Psoas muscle (tissue), 8 donors: ENCODE results near the gene CGB2. TPM values are rescaled to one million over a fixed set of nuclear protein-coding genes. Genes with fewer than 3 reads are reported as not detected.
"Not testable (repeated sequence)": the region's sequence is repeated elsewhere in the genome, so short reads cannot be mapped to it uniquely, and the experiment has no call there.

Source experiments
- ATAC-seq, 4 donors: fragments of 200-7000 bp; cut with Tn5 transposase; one replicate each; pipeline ENCODE4 v1.9.1; 2020; ENCODE audit warnings: moderate library complexity in 3 of 4, mild to moderate bottlenecking in 2 of 4
- DNase-seq, 2 donors: peaks; one replicate each; pipeline ENCODE4 v3.0.0-alpha.2; 2020
- H3K27ac ChIP-seq: fragments of 200-600 bp; one replicate; pipeline ENCODE4 v1.8.0; 2022
- H3K27me3 ChIP-seq, 3 donors: fragments of 200-600 bp in 1 of 3; one replicate each; pipeline versions ENCODE4 v1.6.1 to v1.8.0; 2013 to 2022; ENCODE audit warnings: low read length in 2 of 3, mild to moderate bottlenecking in 2 of 3, moderate library complexity in 1 of 3; ENCODE audit not compliant: insufficient read depth in 3 of 3
- H3K36me3 ChIP-seq, 2 donors: fragments of 200-600 bp in 1 of 2; one replicate each; pipeline versions ENCODE4 v1.6.1 to v1.8.0; 2013 to 2022; ENCODE audit warnings: low read depth in 1 of 2, mild to moderate bottlenecking in 1 of 2, moderate library complexity in 1 of 2; ENCODE audit not compliant: insufficient read depth in 1 of 2
- H3K4me1 ChIP-seq: fragments of 200-600 bp; one replicate; pipeline ENCODE4 v1.8.0; 2022
- H3K4me3 ChIP-seq: fragments of 200-600 bp; one replicate; pipeline ENCODE4 v1.8.0; 2022; ENCODE audit warnings: mild to moderate bottlenecking
- H3K9me3 ChIP-seq: fragments of 200-600 bp; one replicate; pipeline ENCODE4 v1.8.0; 2022
- CTCF ChIP-seq: fragments of 200-600 bp; IDR thresholded peaks from one replicate; pipeline ENCODE4 v1.8.0; 2022; ENCODE audit warnings: antibody characterized with exemption
- WGBS, 3 donors: extraction: QIAGEN DNeasy Blood & Tissue Kit; methylation state at CpG; one replicate each; pipeline versions ENCODE4 v1.1.6 to v1.1.7; 2013; 5-methylcytosine and 5-hydroxymethylcytosine counted together
- intact Hi-C, 2 donors: fragments of 100-400 bp; cut with DNase I; formaldehyde crosslinking; loops; one replicate each; pipeline versions ENCODE4 v1.11.0 to v1.14.2; 2022
- polyA plus RNA-seq, 3 donors: library from polyadenylated mRNA; stranded (reverse); fragments of 200-250 nt; gene quantifications; one replicate each; pipeline ENCODE4 v1.2.3, GENCODE V29; 2013
- total RNA-seq, 4 donors: library from RNA; stranded (reverse); fragmentation: NEBNext Ultra II Directional in 2 of 4; extraction: Animal tissue kit (Norgen Biotek cat#: 25700) in 2 of 4; gene quantifications; one replicate each; pipeline versions ENCODE4 v1.2.1 to v1.2.4, GENCODE V29; 2021 to 2023
- donor health status: healthy with polysubstance abuse.
- donor health status: DM: no; HTN: no; CAD: no; lungs with moderate emphysema.
- donor health status: Bipolar disorder and iron deficiency.
- donor health status: healthy.
- donor health status: DM: yes; HTN: yes; CAD: no.
- donor health status: DM: no; HTN: no; CAD: no.
- donor health status: DM: no; HTN: no; CAD: no.
- donor health status: DM: yes; HTN: yes; CAD: no.

The CGB2 gene
- total and polyA plus RNA-seq, 7 donors = 0.10 TPM; not detected in 6

GRCh38 chr19:49020342-49020741 lies 11.3 kb upstream of the CGB2 start:
- Histone ChIP-seq H3K4me3 (no peak overlapping the region), H3K9me3 (no peaks in the 10 kb centered on the region), H3K36me3 (peaks cover 2 to 10% of the 10 kb centered on the region in 2 donors), H3K27me3 (no peaks in the 10 kb centered on the region), H3K27ac (no peak overlapping the region), H3K4me1 (peaks cover 7% of the 10 kb centered on the region)
- no peak for TF ChIP-seq CTCF
- intact Hi-C loops = no loop called here
- WGBS, 3 donors = 76 to 79% (median 78%) methylated on average over 11 of the region's 11 CpGs
- no peak for ATAC-seq
- no peak for DNase-seq

- Histone ChIP-seq H3K27ac (no peak overlapping the region), H3K36me3 (peaks cover 0 to 1% of the 10 kb centered on the region in 2 donors), H3K4me1 (peaks cover 7% of the 10 kb centered on the region), H3K4me3 (no peak overlapping the region), H3K9me3 (no peaks in the 10 kb centered on the region), H3K27me3 (no peaks in the 10 kb centered on the region)
- WGBS, 3 donors = 45 to 54% (median 50%) methylated on average over 16 of the region's 16 CpGs
- ATAC-seq = no peak
- no peak for DNase-seq
- intact Hi-C loops = no loop called here
- no peak for TF ChIP-seq CTCF
These were observed 10.5 kb upstream of the CGB2 start for GRCh38 chr19:49020931-49021895.

- Histone ChIP-seq H3K4me3 (no peak overlapping the region), H3K27me3 (no peaks in the 10 kb centered on the region), H3K36me3 (no peaks in the 10 kb centered on the region), H3K9me3 (no peaks in the 10 kb centered on the region), H3K4me1 (peaks cover 7% of the 10 kb centered on the region), H3K27ac (no peak overlapping the region)
- DNase-seq (no peak), ATAC-seq (no peak)
- no peak for TF ChIP-seq CTCF
- 89 to 91% (median 89%) methylated on average over 9 of the region's 9 CpGs for WGBS, 3 donors
- intact Hi-C loops = no loop called here
These were observed 9.6 kb upstream of the CGB2 start for GRCh38 chr19:49022116-49022515.

- WGBS, 3 donors = 54 to 73% (median 62%) methylated on average over 7 to 13 of the region's 15 CpGs
- H3K36me3 ChIP-seq, ATAC-seq, H3K4me3 ChIP-seq, intact Hi-C loops, H3K4me1 ChIP-seq, H3K27ac ChIP-seq, H3K9me3 ChIP-seq, H3K27me3 ChIP-seq, DNase-seq: not testable (repeated sequence)
These were observed 7.5 kb upstream of the CGB2 start, which contains the start of gene CGB3 for GRCh38 chr19:49024233-49024632. Gene CGB3 (minus strand): TSS chr19:49024333. CDS start chr19:49023971, 362 bp downstream.

- H3K4me3 ChIP-seq, ATAC-seq, DNase-seq, H3K27me3 ChIP-seq, H3K9me3 ChIP-seq, intact Hi-C loops, H3K4me1 ChIP-seq, H3K36me3 ChIP-seq, H3K27ac ChIP-seq: not testable (repeated sequence)
- WGBS, 3 donors = 76 to 89% (median 80%) methylated on average over 2 to 4 of the region's 6 CpGs
These were observed 6.6 kb upstream of the CGB2 start for GRCh38 chr19:49025088-49025487.

- H3K4me3 ChIP-seq, H3K4me1 ChIP-seq, DNase-seq, H3K9me3 ChIP-seq, ATAC-seq, H3K27ac ChIP-seq, H3K36me3 ChIP-seq, intact Hi-C loops, H3K27me3 ChIP-seq: not testable (repeated sequence)
- 80 to 84% (median 82%) methylated on average over 23 of the region's 23 CpGs for WGBS, 3 donors
These were observed 6.1 kb upstream of the CGB2 start for GRCh38 chr19:49025599-49025998.

- H3K4me1 ChIP-seq, H3K27ac ChIP-seq, H3K27me3 ChIP-seq, intact Hi-C loops, H3K4me3 ChIP-seq, ATAC-seq, DNase-seq, H3K9me3 ChIP-seq, H3K36me3 ChIP-seq: not testable (repeated sequence)
- 74 to 90% (median 80%) methylated on average over 2 to 9 of the region's 9 CpGs for WGBS, 3 donors
These were observed 3.0 kb upstream of the CGB2 start for GRCh38 chr19:49028686-49029085.

- H3K36me3 ChIP-seq, H3K27me3 ChIP-seq, intact Hi-C loops, H3K4me3 ChIP-seq, DNase-seq, ATAC-seq, H3K9me3 ChIP-seq, H3K4me1 ChIP-seq, H3K27ac ChIP-seq: not testable (repeated sequence)
- WGBS, 3 donors = 80 to 91% (median 86%) methylated on average over 7 to 14 of the region's 14 CpGs
These were observed 1.9 kb upstream of the CGB2 start for GRCh38 chr19:49029749-49030148.
